ENCODE measurements around the gene MRPS27. TPM values are rescaled to one million over a fixed set of nuclear protein-coding genes. Genes with fewer than 3 reads are reported as not detected.

Gene MRPS27
- total RNA-seq, 1 experiment from 2014 or later, result 121 TPM

Other genes with a start within 250 kb of the MRPS27 start
- 45.2 and 52.1 TPM in 2 replicates for gene MAP1B, start 212.8 kb downstream of the MRPS27 start, total RNA-seq (2014; rRNA removed; shearing (Covaris generic); ENCODE audit: low replicate concordance)
- 16.4 and 27.6 TPM in 2 replicates for gene PTCD2, start 133 bp upstream of the MRPS27 start, total RNA-seq (2014; rRNA removed; shearing (Covaris generic); ENCODE audit: low replicate concordance)
- gene ZNF366, start 187.2 kb upstream of the MRPS27 start, total RNA-seq (2014; rRNA removed; shearing (Covaris generic); ENCODE audit: low replicate concordance), result not detected in 2 replicates